ENCODE results near the gene GTSE1. TPM values are rescaled to one million over a fixed set of nuclear protein-coding genes. Genes with fewer than 3 reads are reported as not detected.

GTSE1 gene
- polyA plus RNA-seq, 1 donor (not counting 4 experiments of a cell fraction or from before 2014, with no cell fraction given): 4.7 TPM

DNA sequence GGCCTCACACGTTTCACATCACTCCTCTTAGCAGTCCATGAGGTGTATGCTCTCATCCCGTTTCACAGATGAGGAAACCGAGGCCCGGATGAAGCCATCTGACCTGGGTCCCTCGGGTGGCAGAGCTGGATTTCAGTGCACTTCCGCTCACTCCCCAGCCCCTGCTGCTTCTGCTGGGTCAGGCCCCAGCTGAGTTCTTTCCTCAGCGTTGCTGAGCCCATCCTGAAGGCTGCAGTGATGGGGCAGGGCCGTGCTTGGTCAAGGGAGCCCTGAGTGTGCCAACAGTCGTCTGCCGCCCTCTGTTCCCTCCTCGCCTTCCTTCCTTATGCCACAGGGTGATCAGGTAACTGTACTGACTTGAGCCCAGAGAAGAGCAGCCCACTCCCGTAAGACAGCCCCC is 51.0 kb downstream of the GTSE1 start:
- TF ChIP-seq, protein P1, sequence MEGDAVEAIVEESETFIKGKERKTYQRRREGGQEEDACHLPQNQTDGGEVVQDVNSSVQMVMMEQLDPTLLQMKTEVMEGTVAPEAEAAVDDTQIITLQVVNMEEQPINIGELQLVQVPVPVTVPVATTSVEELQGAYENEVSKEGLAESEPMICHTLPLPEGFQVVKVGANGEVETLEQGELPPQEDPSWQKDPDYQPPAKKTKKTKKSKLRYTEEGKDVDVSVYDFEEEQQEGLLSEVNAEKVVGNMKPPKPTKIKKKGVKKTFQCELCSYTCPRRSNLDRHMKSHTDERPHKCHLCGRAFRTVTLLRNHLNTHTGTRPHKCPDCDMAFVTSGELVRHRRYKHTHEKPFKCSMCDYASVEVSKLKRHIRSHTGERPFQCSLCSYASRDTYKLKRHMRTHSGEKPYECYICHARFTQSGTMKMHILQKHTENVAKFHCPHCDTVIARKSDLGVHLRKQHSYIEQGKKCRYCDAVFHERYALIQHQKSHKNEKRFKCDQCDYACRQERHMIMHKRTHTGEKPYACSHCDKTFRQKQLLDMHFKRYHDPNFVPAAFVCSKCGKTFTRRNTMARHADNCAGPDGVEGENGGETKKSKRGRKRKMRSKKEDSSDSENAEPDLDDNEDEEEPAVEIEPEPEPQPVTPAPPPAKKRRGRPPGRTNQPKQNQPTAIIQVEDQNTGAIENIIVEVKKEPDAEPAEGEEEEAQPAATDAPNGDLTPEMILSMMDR (optimal IDR thresholded peaks at IDR 0.05 in 1 of 3, IDR thresholded peaks at IDR 0.05 in 1 of 3, conservative IDR thresholded peaks at IDR 0.05 in 1 of 3; ENCODE audit: extremely low read depth in 1 of 3, insufficient read depth in 2 of 3, low read length in 3 of 3): no peak
- TF ChIP-seq EZH2 (IDR thresholded peaks at IDR 0.05; ENCODE audit: low read length): no peak
- Histone ChIP-seq H3K4me1 (ENCODE audit: control insufficient read depth, extremely low read depth, insufficient read depth, low read length) (peaks cover 4% of the 10 kb centered on the region), H4K20me1 (ENCODE audit: control insufficient read depth, extremely low read depth, insufficient read depth, low read length) (peaks cover 2% of the 10 kb centered on the region), H2AFZ (ENCODE audit: control insufficient read depth, low read length) (no peak overlapping the region), H3K9me1 (ENCODE audit: control insufficient read depth, extremely low read depth, insufficient read depth, low read length) (peaks cover under 1% of the 10 kb centered on the region), H3K27me3 (ENCODE audit: control insufficient read depth, extremely low read depth, insufficient read depth, low read length) (no peaks in the 10 kb centered on the region), H3K9ac (ENCODE audit: control insufficient read depth, extremely low read depth, insufficient read depth, low read length) (no peak overlapping the region), H3K27ac (ENCODE audit: control insufficient read depth, insufficient read depth, low read length) (no peak overlapping the region), H3K36me3 (ENCODE audit: control insufficient read depth in 2 of 2, extremely low read depth in 1 of 2, insufficient read depth in 2 of 2, low read length in 2 of 2) (peaks cover 56 to 74% of the 10 kb centered on the region in 2 experiments), H3K4me3 (ENCODE audit: control insufficient read depth in 2 of 3, extremely low read depth in 1 of 3, insufficient read depth in 2 of 3, low read depth in 1 of 3, low read length in 3 of 3) (no peak overlapping the region), H3K79me2 (ENCODE audit: control insufficient read depth, insufficient read depth, low read length) (peaks cover 2% of the 10 kb centered on the region), H3K4me2 (ENCODE audit: control insufficient read depth, extremely low read depth, insufficient read depth, low read depth, low read length) (no peak overlapping the region), H3K9me3 (ENCODE audit: control insufficient read depth, low read depth, low read length) (no peaks in the 10 kb centered on the region)
- FAIRE-seq (no peak), DNase-seq (ENCODE audit: low read depth, low spot score) (no peak)
- dilution Hi-C loops (cut with MboI; ENCODE audit: extremely low pct_ligation_motif_present, low sequenced_read_pairs): no loop called here

DNA sequence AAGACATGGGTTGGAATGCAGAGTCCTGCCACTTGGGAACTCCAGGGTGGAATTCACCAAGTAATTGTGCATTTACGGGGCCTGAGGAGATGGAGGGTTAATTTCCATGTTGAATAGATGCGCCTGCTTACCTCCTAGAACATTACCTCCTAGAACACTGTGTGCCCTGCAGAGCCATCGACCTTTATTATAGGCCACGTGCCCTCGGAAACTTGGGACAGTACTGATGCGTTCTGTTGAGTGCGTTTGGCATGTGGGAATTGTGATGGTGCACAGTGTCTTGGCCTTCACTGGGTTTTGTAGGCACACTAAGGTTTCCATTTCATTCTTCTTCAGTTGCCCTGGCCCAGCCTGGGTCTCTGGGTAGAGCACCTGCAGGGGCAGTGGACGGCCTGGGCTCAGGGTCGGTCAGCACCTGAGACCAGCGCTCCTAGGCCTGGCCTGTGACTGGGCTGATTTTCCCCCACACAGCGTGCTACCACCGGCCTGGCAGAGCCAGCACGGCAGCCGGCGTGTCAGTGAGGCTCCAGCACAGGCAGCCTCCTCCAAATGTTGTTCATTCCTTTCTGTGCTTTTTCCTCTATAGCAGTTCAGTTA is 51.5 kb downstream of the GTSE1 start:
- Histone ChIP-seq H3K27ac (ENCODE audit: control insufficient read depth, insufficient read depth, low read length) (no peak overlapping the region), H4K20me1 (ENCODE audit: control insufficient read depth, extremely low read depth, insufficient read depth, low read length) (peaks cover 3% of the 10 kb centered on the region), H3K4me1 (ENCODE audit: control insufficient read depth, extremely low read depth, insufficient read depth, low read length) (peaks cover 10% of the 10 kb centered on the region), H3K27me3 (ENCODE audit: control insufficient read depth, extremely low read depth, insufficient read depth, low read length) (no peaks in the 10 kb centered on the region), H3K4me2 (ENCODE audit: control insufficient read depth, extremely low read depth, insufficient read depth, low read depth, low read length) (no peak overlapping the region), H3K9ac (ENCODE audit: control insufficient read depth, extremely low read depth, insufficient read depth, low read length) (no peak overlapping the region), H3K36me3 (ENCODE audit: control insufficient read depth in 2 of 2, extremely low read depth in 1 of 2, insufficient read depth in 2 of 2, low read length in 2 of 2) (peaks cover 57 to 73% of the 10 kb centered on the region in 2 experiments), H2AFZ (ENCODE audit: control insufficient read depth, low read length) (no peak overlapping the region), H3K4me3 (ENCODE audit: control insufficient read depth in 2 of 3, extremely low read depth in 1 of 3, insufficient read depth in 2 of 3, low read depth in 1 of 3, low read length in 3 of 3) (no peak overlapping the region), H3K79me2 (ENCODE audit: control insufficient read depth, insufficient read depth, low read length) (peaks cover 2% of the 10 kb centered on the region), H3K9me3 (ENCODE audit: control insufficient read depth, low read depth, low read length) (no peaks in the 10 kb centered on the region), H3K9me1 (ENCODE audit: control insufficient read depth, extremely low read depth, insufficient read depth, low read length) (peaks cover 4% of the 10 kb centered on the region)
- DNase-seq (ENCODE audit: low read depth, low spot score) (no peak), FAIRE-seq (no peak)
- no peak for TF ChIP-seq EZH2 (IDR thresholded peaks at IDR 0.05; ENCODE audit: low read length)
- TF ChIP-seq, protein P1 (optimal IDR thresholded peaks at IDR 0.05 in 1 of 3, IDR thresholded peaks at IDR 0.05 in 1 of 3, conservative IDR thresholded peaks at IDR 0.05 in 1 of 3; ENCODE audit: extremely low read depth in 1 of 3, insufficient read depth in 2 of 3, low read length in 3 of 3): no peak
- dilution Hi-C loops (cut with MboI; ENCODE audit: extremely low pct_ligation_motif_present, low sequenced_read_pairs): no loop called here
